Mesodermal cell (in vitro differentiated cells): ENCODE data around the gene STK32C.
"Not testable (repeated sequence)": the region's sequence is repeated elsewhere in the genome, so short reads cannot be mapped to it uniquely, and the experiment has no call there.

ENCODE experiments used
- H3K27ac ChIP-seq: 2 replicates; pipeline ENCODE4 v1.7.0; 2013; ENCODE audit warnings: mild to moderate bottlenecking, low read depth, low read length, moderate library complexity; ENCODE audit not compliant: severe bottlenecking
- H3K36me3 ChIP-seq: 2 replicates; pipeline ENCODE4 v1.7.1; 2013; ENCODE audit warnings: mild to moderate bottlenecking, low read length, moderate library complexity; ENCODE audit not compliant: control insufficient read depth, insufficient read depth
- H3K4me1 ChIP-seq: one replicate; pipeline ENCODE4 v1.7.1; 2013; ENCODE audit warnings: mild to moderate bottlenecking, low read length; ENCODE audit not compliant: insufficient read depth, control insufficient read depth, poor library complexity, severe bottlenecking
- H3K4me3 ChIP-seq: 2 replicates; pipeline ENCODE4 v1.7.0; 2013; ENCODE audit warnings: low read length, control low read depth, mild to moderate bottlenecking; ENCODE audit not compliant: insufficient read depth, poor library complexity, severe bottlenecking; ENCODE audit errors: extremely low read depth
- H3K9me3 ChIP-seq: 2 replicates; pipeline ENCODE4 v1.7.1; 2013; ENCODE audit warnings: mild to moderate bottlenecking, low read length, moderate library complexity; ENCODE audit not compliant: control insufficient read depth
- WGBS, 2 experiments: methylation state at CpG; one replicate each; pipeline ENCODE4 v1.1.5; 2013; ENCODE audit warnings: missing lambda C conversion rate in 2 of 2; ENCODE audit not compliant: insufficient coverage in 2 of 2; 5-methylcytosine and 5-hydroxymethylcytosine counted together

STK32C gene

GRCh38 chr10:132160834-132161622, 146.7 kb downstream of the STK32C start:
- not testable (repeated sequence) for H3K9me3 ChIP-seq, H3K27ac ChIP-seq, H3K36me3 ChIP-seq, H3K4me3 ChIP-seq, H3K4me1 ChIP-seq
- WGBS, 2 experiments = no CpG with 5 or more reads among the region's 4 CpGs

GRCh38 chr10:132160231-132160630, 147.5 kb downstream of the STK32C start:
- H3K4me1 ChIP-seq, H3K9me3 ChIP-seq, H3K4me3 ChIP-seq, H3K36me3 ChIP-seq, H3K27ac ChIP-seq: not testable (repeated sequence)

GRCh38 chr10:132159302-132160230, 148.2 kb downstream of the STK32C start:
- H3K36me3 ChIP-seq, H3K4me1 ChIP-seq, H3K4me3 ChIP-seq, H3K9me3 ChIP-seq, H3K27ac ChIP-seq: not testable (repeated sequence)
- WGBS, 2 experiments = no CpG with 5 or more reads among the region's 7 CpGs

- no CpG with 5 or more reads among the region's 7 CpGs for WGBS, 2 experiments
Measured at GRCh38 chr10:132158823-132159222, 148.9 kb downstream of the STK32C start.

GRCh38 chr10:132158122-132158741, 149.5 kb downstream of the STK32C start:
- WGBS, 2 experiments = 86 to 100% methylated on average over 1 of the region's 2 CpGs
- Histone ChIP-seq H3K27ac (no peak overlapping the region), H3K9me3 (no peaks in the 10 kb centered on the region)

More at GRCh38 chr10:132158823-132159222, 148.9 kb downstream of the STK32C start:
- Histone ChIP-seq H3K4me3 (no peak overlapping the region), H3K4me1 (no peaks in the 10 kb centered on the region), H3K27ac (no peak overlapping the region), H3K36me3 (no peaks in the 10 kb centered on the region), H3K9me3 (no peaks in the 10 kb centered on the region)

More at GRCh38 chr10:132158122-132158741, 149.5 kb downstream of the STK32C start:
- H3K4me1 ChIP-seq = no peaks in the 10 kb centered on the region
- no peak overlapping the region for H3K4me3 ChIP-seq
- H3K36me3 ChIP-seq = no peaks in the 10 kb centered on the region
